Muscle of leg (tissue), 11 donors: ENCODE data around the gene PRKAA1. TPM values are rescaled to one million over a fixed set of nuclear protein-coding genes. Genes with fewer than 3 reads are reported as not detected.
"Not testable (repeated sequence)": the region's sequence is repeated elsewhere in the genome, so short reads cannot be mapped to it uniquely, and the experiment has no call there.

ENCODE experiments used
- DNase-seq: peaks from one replicate; pipeline ENCODE4 v3.0.0; 2013
- H3K27ac ChIP-seq: one replicate; pipeline ENCODE4 v1.5.1; 2013; ENCODE audit warnings: mild to moderate bottlenecking, low read length, control low read depth
- H3K27me3 ChIP-seq: one replicate; pipeline ENCODE4 v1.6.1; 2013; ENCODE audit warnings: low read length; ENCODE audit not compliant: control insufficient read depth, insufficient read depth
- H3K36me3 ChIP-seq: one replicate; pipeline ENCODE4 v1.6.1; 2013; ENCODE audit warnings: low read length; ENCODE audit not compliant: control insufficient read depth, insufficient read depth
- H3K4me1 ChIP-seq: one replicate; pipeline ENCODE4 v1.6.1; 2013; ENCODE audit warnings: low read length; ENCODE audit not compliant: control insufficient read depth, insufficient read depth
- H3K4me3 ChIP-seq: one replicate; pipeline ENCODE4 v1.5.1; 2013; ENCODE audit warnings: low read length, control low read depth
- H3K9me3 ChIP-seq: replicated peaks from 2 replicates; pipeline ENCODE4 v1.6.1; 2013; ENCODE audit warnings: low read depth, low read length; ENCODE audit not compliant: control insufficient read depth
- WGBS: methylation state at CpG from one replicate; pipeline ENCODE4 v1.1.5; 2013; ENCODE audit warnings: missing lambda C conversion rate; ENCODE audit not compliant: insufficient coverage; 5-methylcytosine and 5-hydroxymethylcytosine counted together
- polyA plus RNA-seq, 8 donors: library from polyadenylated mRNA; unstranded; fragments of 120-200 nt; gene quantifications; one replicate each; pipeline versions ENCODE4 v1.2.1 to v1.2.3, GENCODE V29; 2013; ENCODE audit warnings: inconsistent platforms in 1 of 8, low replicate concordance in 1 of 8; ENCODE audit not compliant: insufficient read length in 8 of 8, insufficient read depth in 1 of 8
- total RNA-seq: library from RNA; stranded (reverse); fragments of 120-200 nt; gene quantifications from one replicate; pipeline ENCODE4 v1.2.4, GENCODE V29; 2013

The PRKAA1 gene
- total and polyA plus RNA-seq, 9 donors = 21.0 to 52.2 (median 29.9) TPM

GRCh38 chr5:40826489-40827187 is 28.5 kb upstream of the PRKAA1 start:
- H3K27me3 ChIP-seq = no peaks in the 10 kb centered on the region
- H3K4me3 ChIP-seq = no peak overlapping the region
- no peaks in the 10 kb centered on the region for H3K9me3 ChIP-seq
- H3K27ac ChIP-seq = no peak overlapping the region
- H3K36me3 ChIP-seq = peaks cover 48% of the 10 kb centered on the region
- DNase-seq = no peak
- H3K4me1 ChIP-seq = no peaks in the 10 kb centered on the region
- WGBS = 93% methylated on average over 3 of the region's 5 CpGs

- not testable (repeated sequence) for DNase-seq, H3K9me3 ChIP-seq, H3K27me3 ChIP-seq, H3K4me3 ChIP-seq, H3K4me1 ChIP-seq, H3K27ac ChIP-seq
- peaks cover 37% of the 10 kb centered on the region for H3K36me3 ChIP-seq
- 91% methylated on average over 10 of the region's 11 CpGs for WGBS
Measured at GRCh38 chr5:40825461-40826043, 27.4 kb upstream of the PRKAA1 start.

- H3K27ac ChIP-seq = no peak overlapping the region
- H3K4me1 ChIP-seq = no peaks in the 10 kb centered on the region
- H3K4me3 ChIP-seq = no peak overlapping the region
- 20% methylated on average over 1 of the region's 1 CpG for WGBS
- H3K36me3 ChIP-seq = peaks cover 17% of the 10 kb centered on the region
- H3K9me3 ChIP-seq = no peaks in the 10 kb centered on the region
- H3K27me3 ChIP-seq = no peaks in the 10 kb centered on the region
- DNase-seq = no peak
Measured at GRCh38 chr5:40823459-40823858, 25.3 kb upstream of the PRKAA1 start.

GRCh38 chr5:40813698-40814281 is 15.6 kb upstream of the PRKAA1 start:
- no peak for DNase-seq
- H3K27me3 ChIP-seq = no peaks in the 10 kb centered on the region
- no CpG with 5 or more reads among the region's 2 CpGs for WGBS
- no peaks in the 10 kb centered on the region for H3K4me1 ChIP-seq
- no peak overlapping the region for H3K27ac ChIP-seq
- H3K4me3 ChIP-seq = no peak overlapping the region
- H3K9me3 ChIP-seq = no peaks in the 10 kb centered on the region
- no peaks in the 10 kb centered on the region for H3K36me3 ChIP-seq

GRCh38 chr5:40812125-40812524 is 14.0 kb upstream of the PRKAA1 start:
- DNase-seq = no peak
- Histone ChIP-seq H3K9me3 (no peaks in the 10 kb centered on the region), H3K4me1 (no peaks in the 10 kb centered on the region), H3K36me3 (no peaks in the 10 kb centered on the region), H3K27ac (no peak overlapping the region), H3K27me3 (no peaks in the 10 kb centered on the region), H3K4me3 (no peak overlapping the region)
- no CpG with 5 or more reads among the region's 1 CpG for WGBS

GRCh38 chr5:40801771-40802562 is 3.8 kb upstream of the PRKAA1 start:
- WGBS = 100% methylated on average over 1 of the region's 8 CpGs
- no peak overlapping the region for H3K4me3 ChIP-seq

GRCh38 chr5:40799258-40799657 is 1.1 kb upstream of the PRKAA1 start:
- Histone ChIP-seq H3K4me3 (no peak overlapping the region), H3K27me3 (no peaks in the 10 kb centered on the region), H3K27ac (no peak overlapping the region), H3K4me1 (peaks cover 5% of the 10 kb centered on the region), H3K9me3 (no peaks in the 10 kb centered on the region), H3K36me3 (peaks cover 2% of the 10 kb centered on the region)
- 0% methylated on average over 1 of the region's 1 CpG for WGBS
- no peak for DNase-seq

More at GRCh38 chr5:40801771-40802562, 3.8 kb upstream of the PRKAA1 start:
- no peak overlapping the region for H3K27ac ChIP-seq
- DNase-seq = no peak
- H3K4me1 ChIP-seq = no peaks in the 10 kb centered on the region
- H3K36me3 ChIP-seq = no peaks in the 10 kb centered on the region
- no peaks in the 10 kb centered on the region for H3K27me3 ChIP-seq
- H3K9me3 ChIP-seq = no peaks in the 10 kb centered on the region

GRCh38 chr5:40798801-40799210 is 632 bp upstream of the PRKAA1 start:
- Histone ChIP-seq H3K4me3 (peak overlapping the region; percentile 79), H3K36me3 (peaks cover 2% of the 10 kb centered on the region), H3K27ac (peak overlapping the region; percentile 85), H3K4me1 (peaks cover 5% of the 10 kb centered on the region), H3K27me3 (no peaks in the 10 kb centered on the region), H3K9me3 (no peaks in the 10 kb centered on the region)
- WGBS = no CpG with 5 or more reads among the region's 7 CpGs
- no peak for DNase-seq

- 0% methylated on average over 23 of the region's 56 CpGs for WGBS
- no peaks in the 10 kb centered on the region for H3K27me3 ChIP-seq
- peak overlapping the region; percentile 92 for H3K4me3 ChIP-seq
- H3K9me3 ChIP-seq = no peaks in the 10 kb centered on the region
- H3K36me3 ChIP-seq = peaks cover 2% of the 10 kb centered on the region
- peak overlapping the region; percentile 97 for H3K27ac ChIP-seq
- DNase-seq = peak; percentile 72
- H3K4me1 ChIP-seq = peaks cover 5% of the 10 kb centered on the region
Measured at GRCh38 chr5:40797273-40798011, 732 bp downstream of the PRKAA1 start.
